H1 (cell line): ENCODE data around the gene HSD17B4. TPM values are rescaled to one million over a fixed set of nuclear protein-coding genes. Genes with fewer than 3 reads are reported as not detected.
"Not testable (repeated sequence)": the region's sequence is repeated elsewhere in the genome, so short reads cannot be mapped to it uniquely, and the experiment has no call there.

Source experiments
- CTCF ChIA-PET: fragments of 300-600 bp; sonication (Branson Sonifier 250); formaldehyde crosslinking; loops from one replicate; lab custom pipeline; 2021; ENCODE audit not compliant: partially characterized antibody; lab: Charles Lee
- POLR2A ChIA-PET: fragments of 300-600 bp; sonication (Branson Sonifier 250); formaldehyde crosslinking; loops from one replicate; lab custom pipeline; 2021; ENCODE audit warnings: inconsistent platforms; ENCODE audit not compliant: partially characterized antibody; lab: Charles Lee
- DNase-seq, 2 experiments: peaks; one replicate each; pipeline versions ENCODE4 v3.0.0 to v3.0.0-alpha.2; 2010 to 2022; ENCODE audit warnings: low spot score in 2 of 2, low read depth in 1 of 2, mixed read lengths in 1 of 2
- FAIRE-seq: peaks from 2 replicates; lab custom pipeline; 2011; peaks lifted over from hg19 to GRCh38; lab: Jason Lieb, UNC
- H2AFZ ChIP-seq: 2 replicates; pipeline ENCODE4 v1.8.1; 2012; ENCODE audit warnings: low read length, inconsistent platforms
- H2AK5ac ChIP-seq: 2 replicates; pipeline ENCODE4 v1.6.1; 2013; ENCODE audit warnings: low read depth, low read length
- H2BK120ac ChIP-seq: replicated peaks from 2 replicates; pipeline ENCODE3; 2013; ENCODE audit warnings: low read depth, low read length, inconsistent platforms
- H2BK12ac ChIP-seq: 2 replicates; pipeline ENCODE4 v1.6.1; 2013; ENCODE audit warnings: low read depth, low read length
- H2BK15ac ChIP-seq: 2 replicates; pipeline ENCODE4 v1.6.1; 2013; ENCODE audit warnings: low read length
- H2BK20ac ChIP-seq: 2 replicates; pipeline ENCODE4 v1.6.1; 2013; ENCODE audit warnings: low read length
- H2BK5ac ChIP-seq: 2 replicates; pipeline ENCODE4 v1.6.1; 2013; ENCODE audit warnings: low read depth, low read length
- H3K14ac ChIP-seq: 2 replicates; pipeline ENCODE4 v1.6.1; 2013; ENCODE audit warnings: inconsistent platforms; ENCODE audit not compliant: insufficient read length
- H3K18ac ChIP-seq: 2 replicates; pipeline ENCODE4 v1.6.1; 2013; ENCODE audit warnings: low read length; ENCODE audit errors: extremely low read depth
- H3K23ac ChIP-seq: 2 replicates; pipeline ENCODE4 v1.6.1; 2013; ENCODE audit warnings: inconsistent platforms; ENCODE audit not compliant: insufficient read length
- H3K23me2 ChIP-seq: 2 replicates; pipeline ENCODE4 v1.6.1; 2013; ENCODE audit warnings: low read depth, low read length
- H3K27ac ChIP-seq: 2 replicates; pipeline ENCODE4 v1.6.1; 2011; ENCODE audit warnings: low read depth, low read length, inconsistent platforms
- H3K27me3 ChIP-seq, 4 experiments: replicated peaks in 1 of 4; 1 replicate in 1 of 4; 2 replicates in 3 of 4; pipeline versions ENCODE4 v1.6.1 to v1.8.1; 2011 to 2013; ENCODE audit warnings: low read length in 3 of 4, mild to moderate bottlenecking in 3 of 4, inconsistent platforms in 2 of 4, mixed read lengths in 2 of 4, moderate library complexity in 1 of 4; ENCODE audit not compliant: control insufficient read depth in 3 of 4, insufficient read depth in 3 of 4; ENCODE audit errors: extremely low read depth in 1 of 4
- H3K36me3 ChIP-seq, 4 experiments: 2 replicates each; pipeline versions ENCODE4 v1.6.1 to v1.8.1; 2011 to 2013; ENCODE audit warnings: mild to moderate bottlenecking in 4 of 4, low read length in 3 of 4, moderate library complexity in 2 of 4, control low read depth in 1 of 4, inconsistent platforms in 1 of 4; ENCODE audit not compliant: insufficient read depth in 4 of 4, control insufficient read depth in 2 of 4
- H3K4ac ChIP-seq: replicated peaks from 2 replicates; pipeline ENCODE3; 2013; ENCODE audit warnings: low read length, low read depth, mixed read lengths, inconsistent platforms; ENCODE audit not compliant: insufficient read length
- H3K4me1 ChIP-seq, 4 experiments: replicated peaks in 1 of 4; 1 replicate in 1 of 4; 2 replicates in 3 of 4; pipeline versions ENCODE4 v1.6.1 to v1.8.1; 2011 to 2013; ENCODE audit warnings: low read length in 3 of 4, inconsistent platforms in 2 of 4, mixed read lengths in 1 of 4; ENCODE audit not compliant: insufficient read depth in 4 of 4, control insufficient read depth in 3 of 4
- H3K4me2 ChIP-seq, 2 experiments: 2 replicates each; pipeline versions ENCODE4 v1.6.1 to v1.8.1; 2011 to 2013; ENCODE audit warnings: low read depth in 2 of 2, low read length in 2 of 2, control low read depth in 1 of 2, inconsistent platforms in 1 of 2, mild to moderate bottlenecking in 1 of 2; ENCODE audit not compliant: insufficient read depth in 1 of 2
- H3K4me3 ChIP-seq, 4 experiments: fragments of 200-600, 300-600 bp in 1 of 4; sonication (generic), shearing (Covaris generic), sonication (Bioruptor Twin) in 1 of 4; 2 replicates each; pipeline versions ENCODE4 v1.5.1 to v1.8.1; 2011 to 2016; ENCODE audit warnings: low read length in 4 of 4, low read depth in 3 of 4, control low read depth in 2 of 4, inconsistent platforms in 2 of 4, mild to moderate bottlenecking in 2 of 4, mixed read lengths in 1 of 4, moderate library complexity in 1 of 4; ENCODE audit not compliant: insufficient read depth in 2 of 4; ENCODE audit errors: extremely low read depth in 1 of 4
- H3K56ac ChIP-seq: replicated peaks from 2 replicates; pipeline ENCODE3; 2013; ENCODE audit warnings: low read depth, mild to moderate bottlenecking, mixed read lengths, low read length, inconsistent platforms; ENCODE audit not compliant: insufficient read length
- H3K79me1 ChIP-seq: 2 replicates; pipeline ENCODE4 v1.6.1; 2013; ENCODE audit warnings: low read depth, low read length, control low read depth
- H3K79me2 ChIP-seq, 2 experiments: 2 replicates each; pipeline versions ENCODE4 v1.6.1 to v1.8.1; 2012 to 2013; ENCODE audit warnings: low read length in 2 of 2, mild to moderate bottlenecking in 2 of 2, inconsistent platforms in 1 of 2; ENCODE audit not compliant: insufficient read depth in 2 of 2, control insufficient read depth in 1 of 2
- H3K9ac ChIP-seq, 4 experiments: replicated peaks in 1 of 4; 1 replicate in 1 of 4; 2 replicates in 3 of 4; pipeline versions ENCODE4 v1.6.1 to v1.8.1; 2011 to 2013; ENCODE audit warnings: low read depth in 3 of 4, low read length in 3 of 4, control low read depth in 2 of 4, mild to moderate bottlenecking in 2 of 4, moderate library complexity in 2 of 4, inconsistent platforms in 1 of 4; ENCODE audit errors: extremely low read depth in 1 of 4
- H3K9me3 ChIP-seq, 2 experiments: 2 replicates each; pipeline versions ENCODE4 v1.6.1 to v1.8.1; 2012 to 2013; ENCODE audit warnings: mild to moderate bottlenecking in 2 of 2, moderate library complexity in 2 of 2, control low read depth in 1 of 2, inconsistent platforms in 1 of 2, low read depth in 1 of 2, low read length in 1 of 2, mixed read lengths in 1 of 2; ENCODE audit not compliant: insufficient read depth in 2 of 2
- H4K20me1 ChIP-seq, 2 experiments: replicated peaks in 1 of 2; 2 replicates each; pipeline versions ENCODE3 to v1.8.1; 2011 to 2013; ENCODE audit warnings: inconsistent platforms in 2 of 2, low read length in 2 of 2, mild to moderate bottlenecking in 1 of 2; ENCODE audit not compliant: insufficient read depth in 2 of 2, control insufficient read depth in 1 of 2
- H4K5ac ChIP-seq: 2 replicates; pipeline ENCODE4 v1.6.1; 2013; ENCODE audit warnings: low read length, low read depth, mixed read lengths, inconsistent platforms; ENCODE audit not compliant: insufficient read length
- H4K8ac ChIP-seq: 2 replicates; pipeline ENCODE4 v1.8.0; 2013; ENCODE audit warnings: mild to moderate bottlenecking, moderate library complexity, low read length, inconsistent platforms; ENCODE audit not compliant: insufficient read depth; ENCODE audit errors: extremely low read depth
- H4K91ac ChIP-seq: replicated peaks from 2 replicates; pipeline ENCODE3; 2013; ENCODE audit warnings: low read length, mixed read lengths, inconsistent platforms; ENCODE audit not compliant: insufficient read length
- RAD21 ChIP-seq, 2 experiments: IDR thresholded peaks in 1 of 2; conservative IDR thresholded peaks in 1 of 2; 2 replicates each; pipeline ENCODE4 v1.6.1; 2011; ENCODE audit warnings: low read depth in 2 of 2, low read length in 2 of 2, improper control_type of control experiment in 1 of 2, inconsistent platforms in 1 of 2, mild to moderate bottlenecking in 1 of 2, moderate library complexity in 1 of 2
- WGBS, 2 experiments: shearing (Covaris generic) in 1 of 2; methylation state at CpG; one replicate each; pipeline versions ENCODE4 v1.1.6 to v1.1.7; 2013 to 2015; ENCODE audit warnings: low lambda C conversion rate in 2 of 2, mixed read lengths in 2 of 2, inconsistent platforms in 1 of 2, low coverage in 1 of 2, missing lambda C conversion rate in 1 of 2; ENCODE audit not compliant: insufficient replicate concordance in 2 of 2, insufficient coverage in 1 of 2, insufficient read length in 1 of 2; ENCODE audit errors: extremely low coverage in 1 of 2, missing lambda C conversion rate in 1 of 2; 5-methylcytosine and 5-hydroxymethylcytosine counted together
- polyA plus RNA-seq, 7 experiments: library from polyadenylated mRNA; depleted of rRNA in 3 of 7; stranded (reverse) in 5 of 7; unstranded in 2 of 7; fragments of >200 nt in 5 of 7; fragments of 200-250 nt in 2 of 7; gene quantifications; 1 replicate in 5 of 7; 2 replicates in 1 of 7; 4 replicates in 1 of 7; pipeline versions ENCODE4 v1.2.1 to v1.2.3, GENCODE V29; 2011 to 2013; ENCODE audit warnings: missing spikeins in 2 of 7, mixed read lengths in 2 of 7
- total RNA-seq: library from RNA; stranded (reverse); fragmentation: NEBNext Ultra II Directional; extraction: Animal tissue kit (Norgen Biotek cat#: 25700); gene quantifications from 2 replicates; pipeline ENCODE4 v1.2.1, GENCODE V29; 2021

HSD17B4 gene
- total and polyA plus RNA-seq, 2 of the 8 experiments (the other 6 are each of a cell fraction or from before 2014, with no cell fraction given): 305 to 369 TPM

DNA sequence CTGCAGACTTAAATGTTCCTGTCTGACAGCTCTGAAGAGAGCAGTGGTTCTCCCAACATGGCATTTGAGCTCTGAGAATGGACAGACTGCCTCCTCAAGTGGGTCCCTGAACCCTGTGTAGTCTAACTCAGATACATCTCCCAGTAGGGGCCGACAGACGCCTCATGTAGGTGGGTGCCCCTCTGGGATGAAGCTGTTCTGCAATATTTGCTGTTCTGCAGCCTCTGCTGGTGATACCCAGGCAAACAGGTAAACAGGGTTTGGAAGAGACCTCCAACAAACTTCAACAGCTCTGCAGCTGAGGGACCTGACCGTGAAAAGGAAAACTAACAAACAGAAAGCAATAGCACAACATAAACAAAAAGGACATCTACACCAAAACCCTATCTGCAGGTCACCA lies 12.7 kb upstream of the HSD17B4 start:
- ChIA-PET CTCF (interaction anchor here (0.6 to 1.2 kb wide), 4 partner anchors 10 to 485 kb away, joined by 3 to 4 read pairs (median 4); no protein-coding TSS in a partner anchor), POLR2A (interaction anchor here (0.9 to 1.4 kb wide), 2 partner anchors 12 to 172 kb away, joined by 3 read pairs; no protein-coding TSS in a partner anchor)
- H3K4me3 ChIP-seq, H2AK5ac ChIP-seq, H2BK20ac ChIP-seq, H3K23me2 ChIP-seq, H3K27ac ChIP-seq, H4K8ac ChIP-seq, H3K14ac ChIP-seq, H3K56ac ChIP-seq, H3K4me2 ChIP-seq, FAIRE-seq, H2BK120ac ChIP-seq, H3K9ac ChIP-seq, H3K4ac ChIP-seq, H4K20me1 ChIP-seq, H2BK5ac ChIP-seq, H3K79me2 ChIP-seq, H3K4me1 ChIP-seq, H3K23ac ChIP-seq, H3K36me3 ChIP-seq, H3K18ac ChIP-seq, DNase-seq, H4K91ac ChIP-seq, H2AFZ ChIP-seq, H2BK15ac ChIP-seq, H4K5ac ChIP-seq, H3K27me3 ChIP-seq, H2BK12ac ChIP-seq, H3K79me1 ChIP-seq: not testable (repeated sequence)
- TF ChIP-seq RAD21 (IDR thresholded peaks at IDR 0.05 in 1 of 2, conservative IDR thresholded peaks at IDR 0.05 in 1 of 2; ENCODE audit: low read depth in 2 of 2, low read length in 2 of 2): peak in 1 of 2 experiments; percentile 7; a peak in 1 of 4 replicates
- 86% methylated on average over 3 of the region's 3 CpGs; no CpG with 5 or more reads in 1 of the 2 experiments for WGBS, 2 experiments
- peaks cover 3 to 14% of the 10 kb centered on the region in 2 experiments; a peak in 3 of 4 replicates for H3K9me3 ChIP-seq
